IMR-90 (cell line): ENCODE measurements around the gene SELENBP1. TPM values are rescaled to one million over a fixed set of nuclear protein-coding genes. Genes with fewer than 3 reads are reported as not detected.

Source experiments
- ATAC-seq: fragments of 200-7000 bp; cut with Tn5 transposase; 2 replicates; pipeline ENCODE4 v1.9.1; 2020; ENCODE audit warnings: low read depth, mild to moderate bottlenecking, moderate library complexity
- BruUV-seq: library from RNA; stranded (reverse); fragments of 400-500 nt; replicated peaks from 2 replicates; lab custom pipeline; 2021; lab: Mats Ljungman, UMichigan
- CTCF ChIA-PET: fragments of 300-600 bp; formaldehyde crosslinking; extraction: SDS; loops from one replicate; lab custom pipeline; 2021; ENCODE audit warnings: antibody characterized with exemption; lab: Yijun Ruan, JAX
- POLR2A ChIA-PET: fragments of 300-600 bp; sonication (Branson Sonifier 250); formaldehyde crosslinking; loops from one replicate; lab custom pipeline; 2022; ENCODE audit warnings: antibody characterized with exemption; ENCODE audit not compliant: unreplicated experiment; lab: Charles Lee
- DNase-seq: peaks from one replicate; pipeline ENCODE4 v3.0.0; 2013
- H2AFZ ChIP-seq: replicated peaks from 2 replicates; pipeline ENCODE3; 2013; ENCODE audit warnings: low read length, mild to moderate bottlenecking; ENCODE audit not compliant: poor library complexity
- H2AK5ac ChIP-seq: 2 replicates; pipeline ENCODE4 v1.6.1; 2013; ENCODE audit warnings: low read depth, low read length, inconsistent platforms
- H2AK9ac ChIP-seq: replicated peaks from 2 replicates; pipeline ENCODE3; 2013; ENCODE audit warnings: mild to moderate bottlenecking, low read depth, low read length, moderate library complexity; ENCODE audit not compliant: poor library complexity
- H2BK120ac ChIP-seq: 2 replicates; pipeline ENCODE4 v1.6.1; 2013; ENCODE audit warnings: low read depth, low read length, inconsistent platforms
- H2BK15ac ChIP-seq: 3 replicates; pipeline ENCODE4 v1.6.1; 2013; ENCODE audit warnings: low read depth, low read length, inconsistent platforms
- H2BK20ac ChIP-seq: 2 replicates; pipeline ENCODE4 v1.6.1; 2013; ENCODE audit warnings: low read depth, mild to moderate bottlenecking, inconsistent platforms, low read length, moderate library complexity
- H2BK5ac ChIP-seq: 2 replicates; pipeline ENCODE4 v1.6.1; 2013; ENCODE audit warnings: mild to moderate bottlenecking, low read depth, low read length, inconsistent platforms; ENCODE audit not compliant: poor library complexity, severe bottlenecking
- H3K14ac ChIP-seq: replicated peaks from 2 replicates; pipeline ENCODE4 v1.6.1; 2013; ENCODE audit warnings: low read depth, low read length, inconsistent platforms
- H3K18ac ChIP-seq: 2 replicates; pipeline ENCODE4 v1.6.1; 2013; ENCODE audit warnings: low read depth, low read length, control low read depth
- H3K23ac ChIP-seq: 2 replicates; pipeline ENCODE4 v1.6.1; 2013; ENCODE audit warnings: low read depth, low read length, inconsistent platforms
- H3K27ac ChIP-seq: 2 replicates; pipeline ENCODE4 v1.5.1; 2013; ENCODE audit warnings: mild to moderate bottlenecking, control low read depth, low read length; ENCODE audit not compliant: insufficient read depth
- H3K27me3 ChIP-seq: 2 replicates; pipeline ENCODE4 v1.6.1; 2013; ENCODE audit warnings: low read length; ENCODE audit not compliant: control insufficient read depth, insufficient read depth
- H3K36me3 ChIP-seq: 2 replicates; pipeline ENCODE4 v1.6.1; 2013; ENCODE audit warnings: low read length, mixed read lengths; ENCODE audit not compliant: control insufficient read depth, insufficient read depth
- H3K4ac ChIP-seq: 2 replicates; pipeline ENCODE4 v1.6.1; 2013; ENCODE audit warnings: low read depth, low read length, inconsistent platforms
- H3K4me1 ChIP-seq: 2 replicates; pipeline ENCODE4 v1.6.1; 2013; ENCODE audit warnings: low read length, mixed read lengths; ENCODE audit not compliant: control insufficient read depth, insufficient read depth
- H3K4me2 ChIP-seq: 2 replicates; pipeline ENCODE4 v1.6.1; 2013; ENCODE audit warnings: low read depth, mild to moderate bottlenecking, control low read depth, low read length, moderate library complexity
- H3K4me3 ChIP-seq: 2 replicates; pipeline ENCODE4 v1.5.1; 2013; ENCODE audit warnings: low read depth, mild to moderate bottlenecking, control low read depth, low read length, moderate library complexity; ENCODE audit not compliant: insufficient read depth
- H3K56ac ChIP-seq: 2 replicates; pipeline ENCODE4 v1.6.1; 2013; ENCODE audit warnings: low read length, inconsistent platforms; ENCODE audit not compliant: insufficient read depth; ENCODE audit errors: extremely low read depth
- H3K79me1 ChIP-seq, 2 experiments: 2 replicates each; pipeline ENCODE4 v1.6.1; 2013; ENCODE audit warnings: low read length in 2 of 2, inconsistent platforms in 1 of 2, low read depth in 1 of 2
- H3K9ac ChIP-seq: 2 replicates; pipeline ENCODE4 v1.6.1; 2013; ENCODE audit warnings: low read depth, low read length, control low read depth
- H3K9me1 ChIP-seq: 2 replicates; pipeline ENCODE4 v1.6.1; 2013; ENCODE audit warnings: low read length, inconsistent platforms; ENCODE audit not compliant: insufficient read depth
- H3K9me3 ChIP-seq: 2 replicates; pipeline ENCODE4 v1.6.1; 2013; ENCODE audit warnings: low read length; ENCODE audit not compliant: control insufficient read depth, insufficient read depth
- H4K20me1 ChIP-seq: 2 replicates; pipeline ENCODE4 v1.6.1; 2013; ENCODE audit warnings: low read length, inconsistent platforms; ENCODE audit not compliant: insufficient read depth
- H4K5ac ChIP-seq: 2 replicates; pipeline ENCODE4 v1.6.1; 2013; ENCODE audit warnings: mild to moderate bottlenecking, low read depth, low read length, control low read depth
- H4K8ac ChIP-seq, 2 experiments: 2 replicates each; pipeline ENCODE4 v1.6.1; 2013; ENCODE audit warnings: low read depth in 2 of 2, low read length in 2 of 2, control low read depth in 1 of 2, inconsistent platforms in 1 of 2
- H4K91ac ChIP-seq: 2 replicates; pipeline ENCODE4 v1.6.1; 2013; ENCODE audit warnings: low read depth, low read length, inconsistent platforms; ENCODE audit not compliant: insufficient read depth
- BHLHE40 ChIP-seq: fragments of 150-350 bp; IDR thresholded peaks from 2 replicates; pipeline ENCODE4 v1.6.1; 2016; ENCODE audit warnings: mild to moderate bottlenecking, low read depth, low read length
- CHD1 ChIP-seq: IDR thresholded peaks from 2 replicates; pipeline ENCODE4 v1.6.1; 2012; ENCODE audit warnings: low read depth, low read length, improper control_type of control experiment
- FOS ChIP-seq: fragments of 150-350 bp; IDR thresholded peaks from 2 replicates; pipeline ENCODE4 v1.6.1; 2016; ENCODE audit warnings: low read depth, low read length
- MAFK ChIP-seq: IDR thresholded peaks from 2 replicates; pipeline ENCODE4 v1.6.1; 2012; ENCODE audit warnings: low read depth, low read length, improper control_type of control experiment
- RAD21 ChIP-seq: IDR thresholded peaks from 2 replicates; pipeline ENCODE4 v1.6.1; 2012; ENCODE audit warnings: low read length, improper control_type of control experiment
- RFX5 ChIP-seq: IDR thresholded peaks from 2 replicates; pipeline ENCODE4 v1.8.0; 2012; ENCODE audit warnings: low read depth, mild to moderate bottlenecking, low read length, moderate library complexity
- SMC3 ChIP-seq: fragments of 150-350 bp; IDR thresholded peaks from 2 replicates; pipeline ENCODE4 v1.6.1; 2016; ENCODE audit warnings: low read depth, mild to moderate bottlenecking, antibody characterized with exemption, low read length, moderate library complexity
- WGBS, 2 experiments: methylation state at CpG; one replicate each; pipeline versions ENCODE4 v1.1.5 to v1.1.7; 2013; ENCODE audit warnings: missing lambda C conversion rate in 2 of 2; ENCODE audit not compliant: insufficient read length in 1 of 2; ENCODE audit errors: extremely low coverage in 2 of 2; 5-methylcytosine and 5-hydroxymethylcytosine counted together
- dilution Hi-C: fragments of 300-500 bp; cut with HindIII; formaldehyde crosslinking; loops from one replicate; pipeline ENCODE4 v1.14.3; 2018; ENCODE audit warnings: low sequenced_read_pairs; ENCODE audit not compliant: unreplicated experiment
- in situ Hi-C: fragments of 300-500 bp; cut with MboI; formaldehyde crosslinking; loops from 3 replicates; pipeline ENCODE4 v1.14.3; 2019; ENCODE audit warnings: low sequenced_read_pairs, inconsistent platforms, mixed read lengths
- intact Hi-C: fragments of 100-400 bp; cut with micrococcal nuclease; formaldehyde crosslinking; loops from 2 replicates; pipeline ENCODE4 v1.10.0; 2022
- polyA plus RNA-seq, 3 experiments: library from polyadenylated mRNA; depleted of rRNA; stranded (reverse); fragments of >200 nt; gene quantifications; 2 replicates each; pipeline ENCODE4 v1.2.3, GENCODE V29; 2012; ENCODE audit warnings: low replicate concordance in 1 of 3
- total RNA-seq: library from RNA; depleted of rRNA; stranded (reverse); fragments of >200 nt; gene quantifications from 2 replicates; pipeline ENCODE4 v1.2.3, GENCODE V29; 2012
- TF ChIP-seq, protein P1 (sequence below): conservative IDR thresholded peaks from 2 replicates; pipeline ENCODE4 v1.5.1; 2012; ENCODE audit warnings: mild to moderate bottlenecking, low read depth, low read length, improper control_type of control experiment
- TF ChIP-seq, protein P2 (sequence below): fragments of 150-350 bp; IDR thresholded peaks from 2 replicates; pipeline ENCODE4 v1.6.1; 2017; ENCODE audit warnings: mild to moderate bottlenecking, antibody characterized with exemption, low read length, low read depth

SELENBP1 gene
- total and polyA plus RNA-seq, 2 of the 4 experiments (the other 2 are of a cell fraction), result 21.3 to 56.9 TPM

- TF ChIP-seq, protein P1, sequence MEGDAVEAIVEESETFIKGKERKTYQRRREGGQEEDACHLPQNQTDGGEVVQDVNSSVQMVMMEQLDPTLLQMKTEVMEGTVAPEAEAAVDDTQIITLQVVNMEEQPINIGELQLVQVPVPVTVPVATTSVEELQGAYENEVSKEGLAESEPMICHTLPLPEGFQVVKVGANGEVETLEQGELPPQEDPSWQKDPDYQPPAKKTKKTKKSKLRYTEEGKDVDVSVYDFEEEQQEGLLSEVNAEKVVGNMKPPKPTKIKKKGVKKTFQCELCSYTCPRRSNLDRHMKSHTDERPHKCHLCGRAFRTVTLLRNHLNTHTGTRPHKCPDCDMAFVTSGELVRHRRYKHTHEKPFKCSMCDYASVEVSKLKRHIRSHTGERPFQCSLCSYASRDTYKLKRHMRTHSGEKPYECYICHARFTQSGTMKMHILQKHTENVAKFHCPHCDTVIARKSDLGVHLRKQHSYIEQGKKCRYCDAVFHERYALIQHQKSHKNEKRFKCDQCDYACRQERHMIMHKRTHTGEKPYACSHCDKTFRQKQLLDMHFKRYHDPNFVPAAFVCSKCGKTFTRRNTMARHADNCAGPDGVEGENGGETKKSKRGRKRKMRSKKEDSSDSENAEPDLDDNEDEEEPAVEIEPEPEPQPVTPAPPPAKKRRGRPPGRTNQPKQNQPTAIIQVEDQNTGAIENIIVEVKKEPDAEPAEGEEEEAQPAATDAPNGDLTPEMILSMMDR, result peak; percentile 85
Observed at GRCh38 chr1:151340870-151341754, 31.4 kb downstream of the SELENBP1 start (continued).

DNA sequence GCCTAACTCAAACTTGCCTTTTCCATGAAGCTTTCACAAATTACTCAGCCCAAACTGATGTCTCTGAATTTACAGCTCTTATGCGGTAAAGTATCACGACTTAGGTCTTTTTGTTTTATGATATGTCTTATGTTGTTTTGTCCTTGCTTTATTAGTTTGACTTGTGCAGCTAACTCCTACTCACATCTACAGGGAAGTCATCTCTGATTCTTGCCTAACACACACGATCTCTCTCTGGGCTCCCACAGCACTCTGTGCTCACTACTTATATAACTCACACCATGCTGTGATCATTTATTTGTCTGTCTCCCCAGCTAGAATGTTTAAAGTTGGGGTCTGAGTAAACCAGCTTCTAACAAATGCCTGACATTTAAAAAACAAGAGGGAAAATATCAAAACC is 35.9 kb downstream of the SELENBP1 start:
- BruUV-seq, result no TSS peak
- H2AFZ ChIP-seq, result no peak overlapping the region
- H2AK9ac ChIP-seq, result no peak overlapping the region
- H2AK5ac ChIP-seq, result no peak overlapping the region
- H2BK20ac ChIP-seq, result no peak overlapping the region
- no peaks in the 10 kb centered on the region for H3K79me1 ChIP-seq
- no peak overlapping the region for H3K4ac ChIP-seq
- H4K8ac ChIP-seq, result no peak overlapping the region
- no peak overlapping the region for H3K4me2 ChIP-seq
- no peak overlapping the region for H2BK15ac ChIP-seq
- in situ Hi-C loops (no loop called here), intact Hi-C loops (no loop called here), dilution Hi-C loops (no loop called here)
- no peak overlapping the region for H4K91ac ChIP-seq
- no peak overlapping the region for H2BK120ac ChIP-seq
- H4K20me1 ChIP-seq, result no peaks in the 10 kb centered on the region
- ChIA-PET POLR2A (interaction anchor here (0.6 kb wide), 1 partner anchor 86 kb away, joined by 8 read pairs; no protein-coding TSS in a partner anchor), CTCF (interaction anchor here (0.8 kb wide), 1 partner anchor 36 kb away, joined by 4 read pairs; no protein-coding TSS in a partner anchor)
- no peaks in the 10 kb centered on the region; the same call in 1 of the 2 replicates for H3K9me1 ChIP-seq
- no peaks in the 10 kb centered on the region for H3K36me3 ChIP-seq
- H3K27ac ChIP-seq, result no peak overlapping the region
- 0 out of 2 replicates have a peak overlapping the region, but pooled peaks have one; percentile 2 for H3K23ac ChIP-seq
- no peak overlapping the region for H3K9ac ChIP-seq
- no peak overlapping the region for H3K56ac ChIP-seq
- no CpG with 5 or more reads among the region's 3 CpGs for WGBS, 2 experiments
- no peak overlapping the region for H3K18ac ChIP-seq
- H4K5ac ChIP-seq, result no peak overlapping the region
- ATAC-seq (no peak), DNase-seq (no peak)
- H3K9me3 ChIP-seq, result no peaks in the 10 kb centered on the region
- H3K27me3 ChIP-seq, result no peaks in the 10 kb centered on the region
- no peak overlapping the region for H2BK5ac ChIP-seq
- H3K4me1 ChIP-seq, result no peaks in the 10 kb centered on the region
- no peak overlapping the region for H3K4me3 ChIP-seq
- no peak overlapping the region for H3K14ac ChIP-seq
- TF ChIP-seq MAFK, result no peak
- TF ChIP-seq FOS, result no peak
- TF ChIP-seq CHD1, result no peak
- no peak for TF ChIP-seq BHLHE40
- no peak for TF ChIP-seq SMC3
- TF ChIP-seq RAD21, result no peak
- TF ChIP-seq, protein P1, result no peak
- TF ChIP-seq, protein P2, sequence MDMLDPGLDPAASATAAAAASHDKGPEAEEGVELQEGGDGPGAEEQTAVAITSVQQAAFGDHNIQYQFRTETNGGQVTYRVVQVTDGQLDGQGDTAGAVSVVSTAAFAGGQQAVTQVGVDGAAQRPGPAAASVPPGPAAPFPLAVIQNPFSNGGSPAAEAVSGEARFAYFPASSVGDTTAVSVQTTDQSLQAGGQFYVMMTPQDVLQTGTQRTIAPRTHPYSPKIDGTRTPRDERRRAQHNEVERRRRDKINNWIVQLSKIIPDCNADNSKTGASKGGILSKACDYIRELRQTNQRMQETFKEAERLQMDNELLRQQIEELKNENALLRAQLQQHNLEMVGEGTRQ, result no peak
- no peak for TF ChIP-seq RFX5
